Lower lobe of right lung (tissue), 2 donors: ENCODE measurements around the gene UBXN6. TPM values are rescaled to one million over a fixed set of nuclear protein-coding genes. Genes with fewer than 3 reads are reported as not detected.
A peak's percentile ranks its signal among the peaks of the same experiment; 100 is the strongest.

Experiments
- ATAC-seq, 2 donors: fragments of 200-7000 bp; cut with Tn5 transposase; one replicate each; pipeline ENCODE4 v1.9.1; 2020 to 2022; ENCODE audit warnings: mild to moderate bottlenecking in 2 of 2, moderate library complexity in 2 of 2
- DNase-seq: peaks from one replicate; pipeline ENCODE4 v3.0.0-alpha.2; 2020
- H3K27ac ChIP-seq: fragments of 200-600 bp; one replicate; pipeline ENCODE4 v1.8.0; 2022
- H3K27me3 ChIP-seq: fragments of 200-600 bp; one replicate; pipeline ENCODE4 v1.8.0; 2022; ENCODE audit warnings: low read depth
- H3K36me3 ChIP-seq: fragments of 200-600 bp; one replicate; pipeline ENCODE4 v1.8.0; 2022; ENCODE audit warnings: mild to moderate bottlenecking
- H3K4me1 ChIP-seq: fragments of 200-600 bp; one replicate; pipeline ENCODE4 v1.8.0; 2022
- H3K4me3 ChIP-seq: fragments of 200-600 bp; one replicate; pipeline ENCODE4 v1.8.0; 2022; ENCODE audit warnings: mild to moderate bottlenecking
- H3K9me3 ChIP-seq: fragments of 200-600 bp; one replicate; pipeline ENCODE4 v1.8.0; 2022
- intact Hi-C: fragments of 100-400 bp; cut with DNase I; formaldehyde crosslinking; loops from one replicate; pipeline ENCODE4 v1.11.0; 2022
- total RNA-seq: library from RNA; stranded (reverse); fragmentation: NEBNext Ultra II Directional; extraction: Animal tissue kit (Norgen Biotek cat#: 25700); gene quantifications from one replicate; pipeline ENCODE4 v1.2.1, GENCODE V29; 2021
- TF ChIP-seq, protein P1 (sequence below): fragments of 200-600 bp; IDR thresholded peaks from one replicate; pipeline ENCODE4 v1.8.0; 2022; ENCODE audit warnings: antibody characterized with exemption, mild to moderate bottlenecking
- donor health status: DM: no; HTN: yes; CAD: no; lungs with severe emphysema.

UBXN6 gene
- total RNA-seq, 1 donor from 2014 or later = 86.1 TPM

- Histone ChIP-seq H3K27me3 (no peaks in the 10 kb centered on the region), H3K4me1 (no peaks in the 10 kb centered on the region), H3K36me3 (peaks cover 51% of the 10 kb centered on the region), H3K9me3 (no peaks in the 10 kb centered on the region), H3K27ac (no peak overlapping the region), H3K4me3 (no peak overlapping the region)
- intact Hi-C loops = no loop called here
- ATAC-seq (no peak), DNase-seq (no peak)
- TF ChIP-seq, protein P1, sequence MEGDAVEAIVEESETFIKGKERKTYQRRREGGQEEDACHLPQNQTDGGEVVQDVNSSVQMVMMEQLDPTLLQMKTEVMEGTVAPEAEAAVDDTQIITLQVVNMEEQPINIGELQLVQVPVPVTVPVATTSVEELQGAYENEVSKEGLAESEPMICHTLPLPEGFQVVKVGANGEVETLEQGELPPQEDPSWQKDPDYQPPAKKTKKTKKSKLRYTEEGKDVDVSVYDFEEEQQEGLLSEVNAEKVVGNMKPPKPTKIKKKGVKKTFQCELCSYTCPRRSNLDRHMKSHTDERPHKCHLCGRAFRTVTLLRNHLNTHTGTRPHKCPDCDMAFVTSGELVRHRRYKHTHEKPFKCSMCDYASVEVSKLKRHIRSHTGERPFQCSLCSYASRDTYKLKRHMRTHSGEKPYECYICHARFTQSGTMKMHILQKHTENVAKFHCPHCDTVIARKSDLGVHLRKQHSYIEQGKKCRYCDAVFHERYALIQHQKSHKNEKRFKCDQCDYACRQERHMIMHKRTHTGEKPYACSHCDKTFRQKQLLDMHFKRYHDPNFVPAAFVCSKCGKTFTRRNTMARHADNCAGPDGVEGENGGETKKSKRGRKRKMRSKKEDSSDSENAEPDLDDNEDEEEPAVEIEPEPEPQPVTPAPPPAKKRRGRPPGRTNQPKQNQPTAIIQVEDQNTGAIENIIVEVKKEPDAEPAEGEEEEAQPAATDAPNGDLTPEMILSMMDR = no peak
Measured at GRCh38 chr19:4482721-4483364, 25.2 kb upstream of the UBXN6 start.

DNA sequence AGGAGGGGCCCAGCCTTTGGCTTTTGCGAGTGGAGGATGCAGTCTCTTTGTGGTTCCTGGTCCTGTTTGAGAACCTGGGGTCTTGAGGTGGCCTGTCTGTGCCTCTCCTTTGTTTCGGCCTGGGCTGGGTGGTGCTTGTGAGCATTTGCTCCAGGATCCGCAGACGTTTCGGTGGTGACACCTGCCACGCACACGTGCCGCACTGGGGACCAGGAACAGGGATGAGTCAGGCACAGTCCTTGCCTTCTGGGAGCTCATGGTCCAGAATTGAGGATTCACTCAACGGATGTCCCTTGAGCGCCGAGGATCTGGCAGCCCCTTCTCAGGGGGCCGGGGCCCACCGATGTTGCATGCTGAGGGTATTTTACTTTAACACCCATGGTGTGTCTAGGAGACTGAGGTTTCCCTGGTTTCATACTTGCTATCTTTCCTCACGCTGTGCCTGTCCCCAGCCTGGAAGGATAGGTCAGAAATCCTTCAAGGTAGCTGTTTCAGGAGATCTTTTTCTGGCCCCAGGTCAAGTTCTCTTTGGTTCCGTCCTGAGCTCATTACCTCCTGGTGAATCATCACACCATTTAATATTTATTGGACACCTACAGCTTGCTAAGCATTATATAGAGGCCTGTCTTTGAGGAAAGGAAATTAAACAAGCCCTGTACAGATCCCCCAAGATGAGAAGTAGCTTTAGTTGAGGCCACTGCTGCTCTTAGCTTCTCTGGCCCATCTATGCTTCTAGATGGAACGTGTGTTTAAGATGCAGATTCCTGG is 19.6 kb upstream of the UBXN6 start:
- Histone ChIP-seq H3K27ac (no peak overlapping the region), H3K4me3 (no peak overlapping the region), H3K9me3 (no peaks in the 10 kb centered on the region), H3K36me3 (peaks cover 53% of the 10 kb centered on the region), H3K27me3 (no peaks in the 10 kb centered on the region), H3K4me1 (peaks cover 16% of the 10 kb centered on the region)
- TF ChIP-seq, protein P1 = no peak
- intact Hi-C loops = no loop called here
- DNase-seq (no peak), ATAC-seq (no peak)

- Histone ChIP-seq H3K36me3 (peaks cover 37% of the 10 kb centered on the region), H3K9me3 (no peaks in the 10 kb centered on the region), H3K4me3 (no peak overlapping the region), H3K27ac (no peak overlapping the region), H3K4me1 (peaks cover 16% of the 10 kb centered on the region), H3K27me3 (no peaks in the 10 kb centered on the region)
- DNase-seq (no peak), ATAC-seq (no peak)
- TF ChIP-seq, protein P1 = no peak
- intact Hi-C loops = no loop called here
Measured at GRCh38 chr19:4474514-4475022, 17.0 kb upstream of the UBXN6 start.

GRCh38 chr19:4473763-4474513 is 16.3 kb upstream of the UBXN6 start:
- Histone ChIP-seq H3K27me3 (no peaks in the 10 kb centered on the region), H3K27ac (no peak overlapping the region), H3K36me3 (peaks cover 34% of the 10 kb centered on the region), H3K4me1 (peaks cover 16% of the 10 kb centered on the region), H3K4me3 (no peak overlapping the region), H3K9me3 (no peaks in the 10 kb centered on the region)
- DNase-seq (no peak), ATAC-seq (no peak)
- TF ChIP-seq, protein P1 = no peak
- intact Hi-C loops = no loop called here

- Histone ChIP-seq H3K9me3 (no peaks in the 10 kb centered on the region), H3K27ac (no peak overlapping the region), H3K4me3 (peak overlapping the region; percentile 83), H3K36me3 (peaks cover 27% of the 10 kb centered on the region), H3K27me3 (no peaks in the 10 kb centered on the region), H3K4me1 (peaks cover 16% of the 10 kb centered on the region)
- intact Hi-C loops = no loop called here
- DNase-seq (no peak), ATAC-seq (no peak)
- TF ChIP-seq, protein P1 = no peak
Measured at GRCh38 chr19:4473011-4473762, 15.6 kb upstream of the UBXN6 start.
